Left colon (tissue), 2 donors: Measurements from ENCODE around the gene OSTN. TPM values are rescaled to one million over a fixed set of nuclear protein-coding genes. Genes with fewer than 3 reads are reported as not detected.

Source experiments
- ATAC-seq: fragments of 200-7000 bp; cut with Tn5 transposase; one replicate; pipeline ENCODE4 v1.9.1; 2020; ENCODE audit warnings: mild to moderate bottlenecking, moderate library complexity
- DNase-seq, 2 donors: peaks; one replicate each; pipeline ENCODE4 v3.0.0-alpha.2; 2020
- intact Hi-C, 2 donors: fragments of 100-400 bp; cut with DNase I in 1 of 2; cut with micrococcal nuclease in 1 of 2; formaldehyde crosslinking; loops; one replicate each; pipeline versions ENCODE4 v1.11.2 to v1.14.0; 2022; cut with DNase I, micrococcal nuclease
- total RNA-seq, 2 donors: library from RNA; stranded (reverse); fragmentation: NEBNext Ultra II Directional; extraction: Animal tissue kit (Norgen Biotek cat#: 25700); gene quantifications; one replicate each; pipeline ENCODE4 v1.2.1, GENCODE V29; 2021
- donor health status: DM: no; HTN: no; CAD: no.
- donor health status: DM: yes; HTN: yes; CAD: no.

The OSTN gene
- total RNA-seq, 2 donors from 2014 or later, result not detected

DNA sequence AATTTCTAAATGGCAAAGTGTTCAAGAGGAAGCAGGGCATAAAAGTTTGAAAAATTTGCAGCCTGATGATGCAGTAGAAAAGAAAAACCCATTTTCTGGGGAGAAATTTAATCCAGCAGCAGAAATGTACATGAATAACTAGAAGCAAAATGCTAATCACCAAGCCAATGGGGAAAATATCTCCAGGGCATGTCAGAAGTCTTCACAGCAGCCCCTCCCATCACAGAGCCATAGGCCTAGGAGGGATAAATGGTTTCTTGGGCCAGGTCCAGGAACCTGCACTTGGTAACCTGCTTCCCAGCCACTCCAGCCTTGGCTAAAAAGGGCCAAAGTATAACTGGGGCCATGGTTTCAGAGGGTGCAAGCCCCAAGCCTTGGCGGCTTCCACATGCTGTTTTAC, 22.6 kb downstream of the OSTN start:
- no peak for DNase-seq
- intact Hi-C loops, result no loop called here
- no peak for ATAC-seq

DNA sequence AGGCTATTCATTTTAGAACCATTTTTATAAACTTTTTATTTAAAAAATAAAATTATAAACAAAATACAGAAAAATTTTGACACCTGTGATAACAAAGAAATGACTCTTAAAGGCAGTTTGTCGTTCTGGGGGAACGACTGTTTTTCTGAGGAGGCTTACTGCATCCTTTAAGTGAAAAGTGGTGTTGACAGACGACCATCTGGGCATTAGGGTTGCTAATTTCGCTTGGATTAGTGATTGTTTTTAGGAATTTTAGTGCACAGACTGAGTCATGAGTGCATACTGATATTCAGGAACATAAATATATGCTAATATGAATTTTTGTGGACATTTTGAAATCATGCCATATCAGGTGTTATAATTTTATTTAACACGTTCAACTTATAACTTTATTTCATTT, 28.5 kb downstream of the OSTN start:
- intact Hi-C loops, result no loop called here
- ATAC-seq (no peak), DNase-seq (no peak)

DNA sequence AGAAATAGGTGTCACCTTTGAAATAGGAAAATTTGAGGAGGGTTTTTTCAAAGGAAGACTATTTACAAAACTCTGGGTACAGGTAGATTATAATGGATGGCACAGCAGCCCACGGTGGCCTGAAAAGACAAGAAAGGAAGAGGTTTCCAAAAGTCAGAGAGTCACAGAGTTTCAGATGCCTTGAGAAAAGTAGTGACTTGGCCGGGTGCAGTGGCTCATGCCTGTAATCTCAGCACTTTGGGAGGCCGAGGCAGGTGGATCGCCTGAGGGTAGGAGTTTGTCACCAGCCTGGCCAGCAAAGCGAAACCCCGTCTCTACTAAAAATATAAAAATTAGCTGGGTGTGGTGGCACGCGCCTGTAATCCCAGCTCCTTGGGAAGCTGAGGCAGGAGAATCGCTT, 35.2 kb downstream of the OSTN start:
- intact Hi-C loops, result no loop called here
- DNase-seq (no peak), ATAC-seq (no peak)

DNA sequence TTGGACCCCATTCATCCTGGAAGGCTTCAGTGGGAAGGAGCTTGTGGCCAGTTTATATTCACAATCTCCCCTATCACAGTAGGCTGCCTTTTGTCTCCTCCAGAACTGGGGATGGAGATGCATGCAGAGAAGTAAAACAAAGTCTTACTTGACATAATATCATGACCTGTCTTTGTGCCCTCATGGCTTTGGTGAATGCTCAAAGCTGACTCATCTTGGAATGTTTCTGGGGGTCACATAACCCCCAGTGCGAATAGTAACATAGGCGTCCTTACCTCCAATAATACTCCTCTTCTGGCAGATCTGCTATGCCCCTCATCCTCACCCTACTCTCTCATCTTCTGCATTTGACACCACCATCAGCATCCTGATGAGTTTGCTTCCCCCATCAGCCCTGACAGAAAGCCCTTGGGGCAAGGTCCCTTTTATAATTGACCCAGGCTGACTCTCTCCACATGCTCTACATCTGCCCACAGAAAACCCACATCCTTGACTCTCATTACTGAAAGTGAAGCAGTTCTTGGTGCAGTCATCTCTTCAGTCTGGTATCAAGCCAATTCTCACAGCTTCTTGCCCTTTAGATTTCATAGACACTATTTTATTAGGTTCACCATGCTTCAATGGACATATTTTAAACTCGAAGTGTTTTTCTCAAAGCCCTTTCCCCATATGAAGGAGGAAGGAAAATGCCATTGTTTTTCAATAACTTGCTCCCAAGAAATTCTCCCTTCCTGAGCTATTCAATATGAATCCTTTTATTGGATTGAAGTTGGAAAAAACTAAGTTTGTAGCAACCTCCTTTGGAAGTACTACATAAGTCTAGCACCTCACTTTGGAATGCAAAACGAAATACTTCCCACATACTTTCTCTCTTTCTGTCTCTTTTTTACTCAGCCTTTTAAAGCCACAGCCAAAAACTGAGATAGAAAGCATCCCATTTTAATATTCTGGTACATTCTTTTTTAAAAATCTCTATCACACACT, 36.6 kb downstream of the OSTN start:
- no peak for ATAC-seq
- DNase-seq, result no peak
- intact Hi-C loops, result no loop called here

DNA sequence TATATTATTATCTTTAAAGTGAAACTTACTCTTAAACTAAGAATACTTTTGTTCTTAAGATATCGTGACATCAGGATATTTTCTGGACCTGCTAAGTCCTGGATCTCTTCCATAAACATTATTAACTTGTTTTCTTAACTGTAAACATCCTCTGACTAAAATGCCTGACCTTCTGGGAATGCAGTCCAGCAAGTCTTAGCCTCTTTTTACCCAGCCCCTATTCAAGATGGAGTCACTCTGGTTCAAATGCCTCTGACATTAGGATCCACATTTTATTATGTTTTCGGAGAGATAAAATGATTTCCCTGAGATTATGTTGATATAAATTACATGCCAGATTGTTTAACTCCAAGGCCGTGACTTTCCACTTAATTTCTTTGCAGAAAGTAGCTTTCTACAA, 37.6 kb downstream of the OSTN start:
- intact Hi-C loops, result no loop called here
- DNase-seq, result no peak
- no peak for ATAC-seq

DNA sequence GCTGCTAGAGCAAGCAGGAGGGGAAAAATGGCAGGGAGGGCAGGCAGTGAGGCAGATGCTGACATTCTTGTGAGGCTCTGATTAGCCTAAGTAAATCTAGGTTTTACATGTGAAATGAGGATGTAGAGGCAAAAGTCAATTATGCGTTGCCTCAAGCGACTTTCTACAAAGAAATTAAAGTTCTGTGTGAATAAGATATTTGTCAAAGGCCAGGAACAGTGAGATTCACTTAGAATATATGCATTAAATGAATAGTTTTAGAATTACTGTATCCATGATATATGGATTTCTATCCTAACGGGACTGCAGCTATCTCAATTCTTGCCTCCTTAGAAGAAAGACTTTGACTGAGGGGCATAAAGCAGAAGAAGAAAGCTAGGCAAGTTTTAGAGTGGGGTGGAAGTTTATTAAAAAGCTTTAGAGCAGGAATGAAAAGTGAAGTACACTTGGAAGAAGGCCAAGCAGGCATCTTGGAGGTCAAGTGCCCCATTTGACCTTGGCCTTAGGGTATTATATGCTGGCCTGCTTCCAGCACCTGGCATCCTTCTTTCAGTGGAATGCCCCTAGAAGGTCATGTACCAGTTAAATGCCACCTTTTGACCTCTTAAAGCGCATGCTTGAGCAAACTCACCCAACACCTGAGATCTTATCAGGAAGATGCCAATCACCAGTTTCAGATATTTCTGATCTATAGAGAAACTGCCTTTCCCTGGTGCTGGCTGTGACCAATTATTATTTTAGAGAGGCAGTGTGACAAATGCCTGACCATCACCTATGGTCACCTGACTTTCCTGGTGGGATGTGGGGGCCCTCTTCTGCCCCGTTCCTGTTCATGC, 38.2 kb downstream of the OSTN start:
- ATAC-seq (no peak), DNase-seq (no peak)
- intact Hi-C loops, result no loop called here

DNA sequence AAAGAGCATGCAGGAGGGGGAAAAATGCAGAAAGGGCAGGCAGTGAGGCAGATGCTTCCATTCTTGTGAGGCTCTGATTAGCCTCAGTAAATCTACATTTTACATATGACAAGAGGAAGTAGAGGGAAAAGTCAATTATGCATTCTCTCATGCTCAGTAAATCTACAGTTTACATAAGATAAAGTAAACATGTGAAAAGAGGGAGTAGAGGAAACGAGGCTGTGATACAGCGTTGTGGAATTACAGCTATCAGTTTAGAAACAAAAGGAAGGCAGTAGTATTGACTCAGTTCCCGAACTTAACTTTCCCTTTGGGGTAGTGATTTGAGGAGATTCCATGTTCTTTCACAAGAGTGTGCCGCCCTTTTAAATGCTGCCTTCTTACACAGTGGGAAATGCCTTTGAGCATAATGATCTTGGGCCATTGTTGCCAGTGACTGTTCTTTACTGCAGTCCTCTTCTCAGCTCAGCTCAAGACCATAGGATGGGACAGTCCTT, 39.3 kb downstream of the OSTN start:
- no peak for DNase-seq
- peak; percentile 84 for ATAC-seq
- intact Hi-C loops, result no loop called here

DNA sequence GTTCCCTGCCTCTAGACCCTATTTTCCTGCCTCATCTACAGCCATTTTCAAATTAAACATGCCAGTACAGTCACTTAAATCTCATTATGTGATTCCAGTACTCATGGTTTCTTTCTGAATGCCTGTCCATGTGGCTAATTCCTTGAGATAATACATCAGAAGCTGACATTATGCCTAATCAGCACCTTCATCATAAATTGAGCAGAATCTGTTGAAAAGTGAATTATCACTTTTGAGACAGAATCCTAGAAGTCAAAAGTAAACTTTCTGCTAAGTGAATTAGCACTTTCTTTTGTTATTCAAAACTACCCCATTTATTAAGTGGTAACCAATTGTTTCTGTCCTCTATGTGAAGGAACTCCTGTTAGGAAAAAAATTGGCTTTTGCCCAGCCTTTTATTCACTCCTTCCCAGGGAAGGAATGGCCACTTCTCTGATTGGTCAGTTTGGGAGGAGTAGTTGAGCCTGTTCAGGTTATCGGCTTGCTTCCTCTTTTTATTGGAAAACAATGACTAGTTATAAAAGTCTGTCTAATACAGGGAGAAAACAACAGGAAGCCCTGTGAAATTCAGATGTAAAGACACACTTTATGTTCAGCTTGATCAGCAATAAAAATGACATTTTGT, 40.5 kb downstream of the OSTN start:
- no peak for DNase-seq
- intact Hi-C loops, result loop anchor here in 1 of 2 donors (10.0 kb wide), 1 partner anchor 155 kb away; no protein-coding TSS in a partner anchor
- peak; percentile 36 for ATAC-seq

DNA sequence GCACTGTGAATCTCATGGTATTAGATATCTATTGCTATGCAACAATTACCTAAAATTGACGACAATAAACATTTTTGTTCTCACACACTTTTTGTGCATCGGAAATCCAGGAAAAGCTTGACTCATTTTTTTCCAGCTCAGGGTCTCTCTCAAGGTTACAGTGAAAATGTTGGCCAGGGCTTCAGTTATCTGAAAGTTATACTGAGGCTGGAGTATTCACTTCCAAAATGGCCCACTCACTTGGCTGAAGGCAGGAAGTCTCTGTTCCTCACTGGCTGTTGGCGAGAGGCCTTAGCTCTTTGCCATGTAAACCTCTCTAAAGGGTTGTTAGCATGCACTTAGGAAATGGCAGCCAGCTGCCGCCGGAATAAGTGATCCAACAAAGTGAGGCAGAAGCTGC, 41.4 kb downstream of the OSTN start:
- ATAC-seq (no peak), DNase-seq (no peak)
- intact Hi-C loops, result loop anchor here in 1 of 2 donors (10.0 kb wide), 1 partner anchor 154 kb away; no protein-coding TSS in a partner anchor

DNA sequence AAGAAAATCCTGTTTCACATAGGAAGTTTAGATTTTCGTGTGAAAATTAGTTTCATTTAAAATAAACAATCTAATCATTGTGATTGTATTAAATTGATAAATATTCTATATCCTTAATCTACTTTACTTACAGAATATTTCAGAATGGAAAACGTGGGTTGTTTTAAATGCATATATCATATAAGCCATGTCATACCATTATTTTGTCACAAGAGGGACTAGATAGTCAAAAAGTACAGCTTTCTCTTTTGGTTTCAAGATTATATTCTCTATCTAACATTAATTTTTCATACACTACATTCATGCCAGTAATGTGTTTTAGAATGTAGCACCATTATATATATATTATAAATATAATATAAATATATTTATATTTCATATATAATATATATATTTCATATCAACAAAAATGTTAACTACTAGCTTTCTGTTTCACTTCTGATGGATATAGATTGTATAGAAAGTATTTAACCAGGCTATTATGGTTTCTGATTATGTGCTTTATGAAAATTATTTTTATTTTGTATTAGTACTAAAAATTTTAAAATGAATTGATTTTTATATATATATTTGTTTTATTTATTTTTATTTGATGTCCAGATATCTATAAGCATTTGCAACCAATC, 45.3 kb downstream of the OSTN start:
- ATAC-seq (peak; percentile 38), DNase-seq (no peak)
- intact Hi-C loops, result loop anchor here in 1 of 2 donors (10.0 kb wide), 1 partner anchor 150 kb away; no protein-coding TSS in a partner anchor

DNA sequence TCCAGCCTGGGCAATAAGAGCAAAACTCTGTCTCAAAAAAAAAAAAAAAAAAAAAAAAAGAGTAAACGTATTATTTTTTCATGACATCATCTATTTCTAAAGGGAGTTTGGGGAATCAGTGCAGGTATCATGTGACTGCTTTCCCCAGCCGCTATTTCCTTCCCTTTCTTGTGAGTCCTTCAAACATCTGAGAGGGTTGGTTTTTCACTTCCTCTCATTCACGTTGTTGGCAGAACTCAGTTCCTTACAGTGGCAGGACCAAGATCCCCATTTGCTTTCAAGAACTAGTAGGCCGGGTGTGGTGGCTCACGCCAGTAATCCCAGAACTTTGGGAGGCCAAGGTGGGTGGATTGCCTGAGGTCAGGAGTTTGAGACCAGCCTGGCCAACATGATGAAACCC, 47.0 kb downstream of the OSTN start:
- DNase-seq (peak; percentile 11 to 28), ATAC-seq (peak; percentile 18)
- intact Hi-C loops, result loop anchor here in 1 of 2 donors (10.0 kb wide), 1 partner anchor 149 kb away; no protein-coding TSS in a partner anchor

DNA sequence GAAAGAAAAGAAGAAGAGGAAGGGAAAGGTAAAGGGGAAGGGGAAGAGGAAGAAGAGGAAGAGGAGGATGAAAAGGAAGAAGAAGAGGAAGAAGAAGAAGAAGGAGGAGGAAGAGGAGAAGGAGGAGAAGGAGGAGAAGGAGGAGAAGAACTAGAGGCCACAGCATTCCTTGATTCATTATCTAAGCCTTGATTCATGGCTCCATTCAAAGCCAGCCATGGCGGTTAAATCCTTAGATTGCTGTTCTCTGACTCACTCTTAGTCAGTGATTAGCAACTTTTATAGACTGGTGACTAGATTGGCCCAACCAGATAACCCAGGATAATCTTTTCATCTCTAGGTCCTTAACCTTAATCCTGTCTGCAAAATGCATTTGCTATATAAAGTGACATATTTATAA, 47.6 kb downstream of the OSTN start:
- no peak for DNase-seq
- intact Hi-C loops, result loop anchor here in 1 of 2 donors (10.0 kb wide), 1 partner anchor 148 kb away; no protein-coding TSS in a partner anchor

DNA sequence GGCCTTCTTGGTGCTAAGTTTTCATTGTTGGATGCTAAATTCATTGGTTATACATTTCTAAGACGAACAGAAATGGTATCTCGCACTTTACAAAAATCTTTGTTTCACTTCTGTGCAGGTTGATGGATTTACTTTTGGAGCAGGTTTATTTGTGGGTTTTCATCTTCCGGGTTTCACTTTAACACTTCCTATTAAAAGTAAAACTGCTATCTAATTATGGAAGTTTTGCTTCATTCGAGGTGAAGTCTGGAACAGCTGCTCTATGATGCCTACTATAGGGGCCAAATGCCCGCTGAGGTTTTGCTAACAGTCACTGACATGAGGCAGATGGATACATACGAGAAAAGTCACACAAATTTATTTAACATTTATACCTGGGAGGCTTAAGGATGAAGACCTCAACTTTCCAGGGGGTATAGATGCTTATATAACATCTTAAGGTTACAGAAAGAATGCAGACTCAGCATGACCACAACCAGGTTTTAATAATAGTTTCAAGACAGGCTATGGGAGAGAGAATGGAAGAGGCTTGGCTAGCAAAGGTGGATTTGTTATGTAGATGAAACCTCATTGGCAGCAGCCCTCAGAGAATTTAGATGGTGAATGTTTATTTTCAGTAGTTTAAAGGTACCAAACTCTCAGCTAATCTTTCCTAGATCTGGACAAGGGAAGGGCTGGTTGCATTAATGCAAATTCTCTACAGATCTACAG, 54.2 kb downstream of the OSTN start:
- DNase-seq (no peak), ATAC-seq (no peak)
- intact Hi-C loops, result no loop called here

More for the DNA sequence above, 47.6 kb downstream of the OSTN start:
- peak; percentile 62 for ATAC-seq

DNA sequence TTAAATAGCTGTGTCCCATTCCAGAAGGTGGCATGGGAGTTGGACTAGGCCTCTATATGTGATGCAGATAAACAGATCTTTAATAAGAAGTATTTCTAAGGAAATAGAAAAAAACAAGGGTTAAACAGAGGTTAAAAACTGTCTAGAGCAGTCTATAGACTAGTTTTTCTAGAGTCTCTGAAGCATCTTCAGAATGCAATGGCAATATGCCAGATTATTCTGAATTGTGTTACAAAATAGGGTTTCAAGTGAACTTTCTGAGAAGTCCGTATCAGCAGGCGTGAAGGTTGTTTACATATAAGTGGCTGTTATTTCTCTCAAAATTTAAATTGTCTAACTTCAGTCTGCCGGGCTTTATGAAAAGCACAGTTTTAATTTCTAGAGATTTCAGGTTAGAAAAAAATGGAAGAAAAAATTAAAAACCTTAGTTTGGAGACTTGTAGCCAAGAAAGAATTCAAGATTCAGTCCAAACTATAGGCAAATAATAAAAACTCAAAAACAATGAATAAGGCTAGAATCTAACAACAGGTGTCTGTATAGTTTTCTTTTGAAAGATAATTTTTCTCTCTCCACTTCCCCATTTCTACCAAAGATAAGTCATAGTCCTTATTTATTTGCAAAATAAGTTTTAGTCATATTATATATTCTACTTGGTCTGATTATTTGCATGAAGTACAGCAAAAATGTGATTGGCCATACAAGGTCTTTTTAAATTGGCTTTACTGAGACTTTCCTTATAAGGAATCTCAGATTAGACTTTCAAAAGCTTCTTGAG, 55.2 kb downstream of the OSTN start:
- DNase-seq, result no peak
- ATAC-seq, result no peak
- intact Hi-C loops, result no loop called here

DNA sequence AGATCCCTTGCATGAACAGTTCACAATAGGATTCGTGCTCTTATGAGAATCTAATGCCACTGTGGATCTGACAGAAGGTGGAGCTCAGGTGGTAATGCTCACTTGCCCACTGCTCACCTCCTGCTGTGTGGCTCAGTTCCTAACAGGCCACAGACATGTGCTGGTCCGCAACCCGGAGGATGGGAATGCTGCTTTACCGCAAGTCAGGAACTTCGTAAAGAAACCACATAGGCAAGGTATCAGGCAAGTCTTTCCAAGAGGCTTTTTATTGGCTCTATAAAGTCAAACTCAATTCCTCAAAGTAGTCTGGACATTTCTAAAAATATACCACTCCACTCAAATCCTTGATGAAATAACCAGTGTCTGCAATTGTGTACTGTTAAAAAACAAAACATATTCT, 56.1 kb downstream of the OSTN start:
- ATAC-seq, result no peak
- no peak for DNase-seq
- intact Hi-C loops, result no loop called here

DNA sequence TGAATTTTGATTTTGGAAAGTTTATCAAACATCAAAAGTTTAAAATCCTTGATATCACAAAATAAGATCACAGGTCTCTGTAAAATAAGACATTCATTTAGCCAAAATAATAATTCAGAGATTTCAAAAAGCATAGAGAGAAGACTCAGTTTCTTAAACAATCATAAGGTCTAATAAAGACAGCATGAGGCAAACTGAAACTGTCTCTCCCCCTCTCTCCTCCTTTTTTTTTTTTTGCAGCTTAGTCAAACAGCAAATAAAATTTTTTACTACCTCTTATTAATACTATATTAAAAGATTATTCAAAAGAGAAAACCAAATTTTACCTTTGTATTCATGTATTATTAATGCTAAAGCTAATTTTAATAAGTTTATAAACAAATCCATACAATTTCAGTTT, 57.4 kb downstream of the OSTN start:
- intact Hi-C loops, result no loop called here
- ATAC-seq (no peak), DNase-seq (no peak)

DNA sequence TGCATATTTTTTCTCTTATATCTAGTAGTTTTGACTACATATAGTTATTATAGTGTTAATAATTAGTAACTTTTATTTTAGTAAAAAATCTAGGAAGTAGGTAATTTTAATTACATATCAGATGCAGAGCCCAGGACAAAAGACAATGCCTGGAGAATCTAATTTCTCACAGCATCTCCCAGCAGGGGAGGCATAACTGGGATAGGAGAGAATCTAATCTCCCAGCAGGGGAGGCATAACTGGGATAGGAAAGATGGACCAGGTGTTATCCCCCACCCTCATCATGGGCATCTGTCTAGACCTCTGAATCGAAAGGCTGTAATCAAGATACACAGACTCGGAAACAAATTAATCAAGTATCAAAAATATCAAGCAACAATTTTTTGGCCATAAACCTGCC, 58.2 kb downstream of the OSTN start:
- intact Hi-C loops, result no loop called here
- no peak for ATAC-seq

More for the DNA sequence above, 58.2 kb downstream of the OSTN start:
- DNase-seq, result no peak
